ENCODE results near the gene NUP214. TPM values are rescaled to one million over a fixed set of nuclear protein-coding genes. Genes with fewer than 3 reads are reported as not detected.

The NUP214 gene
- total RNA-seq, 2 donors from 2014 or later: 44.3 to 55.0 TPM

GRCh38 chr9:131258698-131259431, 133.5 kb downstream of the NUP214 start:
- Histone ChIP-seq H3K4me3 (no peak overlapping the region), H3K36me3 (no peaks in the 10 kb centered on the region), H3K4me1 (ENCODE audit: control insufficient read depth in 1 of 2, low read depth in 2 of 2) (peaks cover 0 to 6% of the 10 kb centered on the region in 2 donors), H3K27me3 (replicated peaks; ENCODE audit: insufficient read depth) (no peaks in the 10 kb centered on the region), H3K27ac (no peak overlapping the region), H3K9me3 (no peaks in the 10 kb centered on the region)
- TF ChIP-seq CTCF (IDR thresholded peaks at IDR 0.05): no peak
- ATAC-seq (ENCODE audit: insufficient number of reproducible peaks, low FRiP score, low read depth) (no peak), DNase-seq (ENCODE audit: low spot score) (no peak)

GRCh38 chr9:131259432-131259898, 134.1 kb downstream of the NUP214 start:
- TF ChIP-seq CTCF (IDR thresholded peaks at IDR 0.05): no peak
- Histone ChIP-seq H3K27ac (no peak overlapping the region), H3K9me3 (no peaks in the 10 kb centered on the region), H3K27me3 (replicated peaks; ENCODE audit: insufficient read depth) (no peaks in the 10 kb centered on the region), H3K36me3 (no peaks in the 10 kb centered on the region), H3K4me3 (no peak overlapping the region), H3K4me1 (ENCODE audit: control insufficient read depth in 1 of 2, low read depth in 2 of 2) (peaks cover 0 to 6% of the 10 kb centered on the region in 2 donors)
- DNase-seq (ENCODE audit: low spot score) (no peak), ATAC-seq (ENCODE audit: insufficient number of reproducible peaks, low FRiP score, low read depth) (no peak)

- H3K27ac ChIP-seq: no peak overlapping the region
- TF ChIP-seq CTCF (IDR thresholded peaks at IDR 0.05): no peak
- no peaks in the 10 kb centered on the region for H3K36me3 ChIP-seq
- no peak for DNase-seq (ENCODE audit: low spot score)
- H3K4me3 ChIP-seq: no peak overlapping the region
- H3K9me3 ChIP-seq: no peaks in the 10 kb centered on the region
- no peak for ATAC-seq (ENCODE audit: insufficient number of reproducible peaks, low FRiP score, low read depth)
- H3K27me3 ChIP-seq (replicated peaks; ENCODE audit: insufficient read depth): no peaks in the 10 kb centered on the region
- peaks cover 0 to 6% of the 10 kb centered on the region in 2 donors for H3K4me1 ChIP-seq (ENCODE audit: control insufficient read depth in 1 of 2, low read depth in 2 of 2)
Measured at GRCh38 chr9:131259916-131260597, 134.7 kb downstream of the NUP214 start.

DNA sequence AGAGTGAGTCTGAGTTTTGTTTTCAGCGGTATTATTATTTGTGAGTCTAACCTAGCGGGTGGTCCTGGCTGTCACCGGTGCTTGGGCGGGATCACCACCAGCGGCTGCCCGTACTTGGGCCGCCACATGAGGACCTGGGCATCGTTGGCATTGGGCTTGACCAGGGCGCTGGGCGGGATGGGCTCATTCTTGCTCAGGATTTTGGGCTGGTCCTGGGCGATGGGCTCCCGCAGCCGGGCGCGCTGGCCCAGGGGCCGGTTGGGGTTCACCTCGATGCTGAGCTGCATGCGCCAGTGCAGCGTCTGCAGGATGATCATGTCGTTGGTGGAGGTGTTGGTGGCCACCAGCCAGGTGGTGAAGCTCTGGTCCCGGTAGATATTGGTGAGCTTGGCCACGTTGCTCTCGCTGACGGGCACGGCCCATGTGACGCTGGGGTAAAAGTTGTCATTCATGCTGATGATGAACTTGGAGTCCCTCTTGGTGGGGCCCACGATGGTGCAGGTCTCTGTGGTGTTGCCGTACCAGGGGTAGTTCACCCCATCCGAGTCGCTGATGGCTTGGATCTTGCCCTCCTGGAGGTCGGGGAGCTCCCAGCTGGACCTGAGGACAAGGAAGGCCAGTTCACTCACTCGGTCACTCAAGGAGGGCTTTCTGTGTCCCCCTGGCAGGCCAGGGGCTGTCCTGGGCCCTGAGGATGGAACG, 135.5 kb downstream of the NUP214 start:
- no peak for TF ChIP-seq CTCF (IDR thresholded peaks at IDR 0.05)
- no peaks in the 10 kb centered on the region for H3K9me3 ChIP-seq
- H3K4me3 ChIP-seq: no peak overlapping the region
- H3K27me3 ChIP-seq (replicated peaks; ENCODE audit: insufficient read depth): no peaks in the 10 kb centered on the region
- H3K27ac ChIP-seq: no peak overlapping the region
- DNase-seq (ENCODE audit: low spot score) (no peak), ATAC-seq (ENCODE audit: insufficient number of reproducible peaks, low FRiP score, low read depth) (no peak)
- peaks cover 0 to 1% of the 10 kb centered on the region in 2 donors for H3K4me1 ChIP-seq (ENCODE audit: control insufficient read depth in 1 of 2, low read depth in 2 of 2)
- H3K36me3 ChIP-seq: no peaks in the 10 kb centered on the region

Data from thoracic aorta (tissue), 2 donors.